Upper lobe of left lung (tissue), 6 donors: ENCODE results near the gene PPM1N. TPM values are rescaled to one million over a fixed set of nuclear protein-coding genes. Genes with fewer than 3 reads are reported as not detected.
A peak's percentile ranks its signal among the peaks of the same experiment; 100 is the strongest.

Experiments
- ATAC-seq, 2 donors: fragments of 200-7000 bp; cut with Tn5 transposase; one replicate each; pipeline ENCODE4 v1.9.1; 2022; ENCODE audit warnings: mild to moderate bottlenecking in 2 of 2, moderate library complexity in 2 of 2; ENCODE audit not compliant: low FRiP score in 2 of 2
- DNase-seq, 2 donors: peaks; one replicate each; pipeline ENCODE4 v3.0.0-alpha.2; 2019 to 2020
- H3K27ac ChIP-seq, 4 donors: fragments of 200-600 bp; sonication (generic); one replicate each; pipeline ENCODE4 v1.5.1; 2016 to 2019
- H3K27me3 ChIP-seq, 4 donors: fragments of 200-600 bp; sonication (generic); one replicate each; pipeline ENCODE4 v1.5.1; 2017 to 2019
- H3K36me3 ChIP-seq, 4 donors: fragments of 200-600 bp; sonication (generic); one replicate each; pipeline ENCODE4 v1.5.1; 2016 to 2019
- H3K4me1 ChIP-seq, 4 donors: fragments of 200-600 bp; sonication (generic); one replicate each; pipeline ENCODE4 v1.5.1; 2018 to 2019
- H3K4me3 ChIP-seq, 4 donors: fragments of 200-600 bp; sonication (generic); one replicate each; pipeline ENCODE4 v1.5.1; 2017 to 2019; ENCODE audit warnings: mild to moderate bottlenecking in 2 of 4, moderate library complexity in 1 of 4
- H3K9me3 ChIP-seq, 4 donors: fragments of 200-600 bp; sonication (generic); one replicate each; pipeline ENCODE4 v1.5.1; 2018 to 2019
- EP300 ChIP-seq, 4 donors: sonication (generic); formaldehyde crosslinking; IDR thresholded peaks; one replicate each; pipeline ENCODE4 v1.5.1; 2017; ENCODE audit warnings: antibody characterized with exemption in 4 of 4, control low read depth in 2 of 4
- POLR2A ChIP-seq, 4 donors: fragments of 450-650 bp; IDR thresholded peaks; one replicate each; pipeline ENCODE4 v1.5.1; 2016 to 2017; ENCODE audit warnings: antibody characterized with exemption in 4 of 4, mild to moderate bottlenecking in 2 of 4
- POLR2AphosphoS5 ChIP-seq, 2 donors: sonication (generic); formaldehyde crosslinking; IDR thresholded peaks; one replicate each; pipeline ENCODE4 v1.5.1; 2017; ENCODE audit warnings: antibody characterized with exemption in 2 of 2
- WGBS, 2 donors: methylation state at CpG; one replicate each; pipeline ENCODE4 v1.1.5; 2017 to 2018; 5-methylcytosine and 5-hydroxymethylcytosine counted together
- total RNA-seq, 6 donors: library from RNA; depleted of rRNA in 4 of 6; stranded (reverse); fragments of >200 nt in 4 of 6; gene quantifications; one replicate each; pipeline versions ENCODE4 v1.1.0 to v1.2.1, GENCODE V29; 2016 to 2021
- TF ChIP-seq, protein P1 (sequence below), 6 experiments: fragments of 450-650 bp in 4 of 6; fragments of 200-600 bp in 2 of 6; sonication (generic) in 2 of 6; IDR thresholded peaks; one replicate each; pipeline ENCODE4 v1.5.1; 2016 to 2019; ENCODE audit warnings: antibody characterized with exemption in 6 of 6
- donor health status: DM: no; HTN: no; CAD: no; lungs with moderate emphysema.
- donor health status: DM: no; HTN: yes; CAD: no; lungs with severe emphysema.

The PPM1N gene
- total RNA-seq, 6 donors from 2014 or later, result 0.89 to 6.3 (median 1.1) TPM; not detected in 1

- Histone ChIP-seq H3K27ac (peak within 1 kb of the TSS; percentile 90 to 97 (median 96)), H3K27me3 (no peaks in the 10 kb centered on the region), H3K9me3 (no peaks in the 10 kb centered on the region), H3K4me3 (peak within 1 kb of the TSS; percentile 49 to 76 (median 62)), H3K4me1 (peaks cover 25 to 36% (median 27%) of the 10 kb centered on the region in 4 donors), H3K36me3 (no peaks in the 10 kb centered on the region)
- 0% methylated on average over 13 to 39 of the region's 56 CpGs for WGBS, 2 donors
- peak; percentile 93 to 98 for DNase-seq
- TF ChIP-seq, protein P1, sequence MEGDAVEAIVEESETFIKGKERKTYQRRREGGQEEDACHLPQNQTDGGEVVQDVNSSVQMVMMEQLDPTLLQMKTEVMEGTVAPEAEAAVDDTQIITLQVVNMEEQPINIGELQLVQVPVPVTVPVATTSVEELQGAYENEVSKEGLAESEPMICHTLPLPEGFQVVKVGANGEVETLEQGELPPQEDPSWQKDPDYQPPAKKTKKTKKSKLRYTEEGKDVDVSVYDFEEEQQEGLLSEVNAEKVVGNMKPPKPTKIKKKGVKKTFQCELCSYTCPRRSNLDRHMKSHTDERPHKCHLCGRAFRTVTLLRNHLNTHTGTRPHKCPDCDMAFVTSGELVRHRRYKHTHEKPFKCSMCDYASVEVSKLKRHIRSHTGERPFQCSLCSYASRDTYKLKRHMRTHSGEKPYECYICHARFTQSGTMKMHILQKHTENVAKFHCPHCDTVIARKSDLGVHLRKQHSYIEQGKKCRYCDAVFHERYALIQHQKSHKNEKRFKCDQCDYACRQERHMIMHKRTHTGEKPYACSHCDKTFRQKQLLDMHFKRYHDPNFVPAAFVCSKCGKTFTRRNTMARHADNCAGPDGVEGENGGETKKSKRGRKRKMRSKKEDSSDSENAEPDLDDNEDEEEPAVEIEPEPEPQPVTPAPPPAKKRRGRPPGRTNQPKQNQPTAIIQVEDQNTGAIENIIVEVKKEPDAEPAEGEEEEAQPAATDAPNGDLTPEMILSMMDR (IDR thresholded peaks at IDR 0.05), result peak in 2 of 6 experiments; percentile 7 to 9
- TF ChIP-seq POLR2A (IDR thresholded peaks at IDR 0.05), result peak; percentile 55 to 97 (median 85)
- TF ChIP-seq POLR2AphosphoS5 (IDR thresholded peaks at IDR 0.05), result peak; percentile 95 to 98
- peak in 2 of 4 donors; percentile 13 to 35 for TF ChIP-seq EP300 (IDR thresholded peaks at IDR 0.05)
- peak; percentile 64 to 71 for ATAC-seq
Measured at GRCh38 chr19:45467456-45468158, 30.6 kb upstream of the PPM1N start, which contains the start of gene FOSB. Gene FOSB, plus strand, starts transcription at chr19:45467996. Its CDS starts 591 bp downstream, at chr19:45468587.

- Histone ChIP-seq H3K4me3 (peak overlapping the region; percentile 49 to 76 (median 62)), H3K27me3 (no peaks in the 10 kb centered on the region), H3K4me1 (peaks cover 25 to 42% (median 29%) of the 10 kb centered on the region in 4 donors), H3K9me3 (no peaks in the 10 kb centered on the region), H3K36me3 (no peaks in the 10 kb centered on the region), H3K27ac (peak overlapping the region; percentile 90 to 97 (median 96))
- WGBS, 2 donors, result 0 to 2% methylated on average over 18 to 28 of the region's 31 CpGs
- TF ChIP-seq, protein P1 (IDR thresholded peaks at IDR 0.05), result no peak
- TF ChIP-seq EP300 (IDR thresholded peaks at IDR 0.05), result no peak
- no peak for TF ChIP-seq POLR2AphosphoS5 (IDR thresholded peaks at IDR 0.05)
- TF ChIP-seq POLR2A (IDR thresholded peaks at IDR 0.05), result no peak
- ATAC-seq, result peak in 1 of 2 donors; percentile 13
- peak in 1 of 2 donors; percentile 85 for DNase-seq
Measured at GRCh38 chr19:45468159-45468651, 30.0 kb upstream of the PPM1N start.

- Histone ChIP-seq H3K4me3 (peak overlapping the region; percentile 49 to 76 (median 62)), H3K27me3 (peaks cover 0 to 2% (median 0%) of the 10 kb centered on the region in 4 donors), H3K27ac (peak overlapping the region; percentile 90 to 97 (median 96)), H3K9me3 (no peaks in the 10 kb centered on the region), H3K36me3 (no peaks in the 10 kb centered on the region), H3K4me1 (peaks cover 25 to 45% (median 29%) of the 10 kb centered on the region in 4 donors)
- 1% methylated on average over 13 to 17 of the region's 19 CpGs for WGBS, 2 donors
- ATAC-seq (peak in 1 of 2 donors; percentile 0), DNase-seq (peak in 1 of 2 donors; percentile 47)
- TF ChIP-seq POLR2AphosphoS5 (IDR thresholded peaks at IDR 0.05) (no peak), POLR2A (IDR thresholded peaks at IDR 0.05) (no peak), EP300 (IDR thresholded peaks at IDR 0.05) (no peak)
- TF ChIP-seq, protein P1 (IDR thresholded peaks at IDR 0.05), result no peak
Measured at GRCh38 chr19:45468803-45469131, 29.5 kb upstream of the PPM1N start.

DNA sequence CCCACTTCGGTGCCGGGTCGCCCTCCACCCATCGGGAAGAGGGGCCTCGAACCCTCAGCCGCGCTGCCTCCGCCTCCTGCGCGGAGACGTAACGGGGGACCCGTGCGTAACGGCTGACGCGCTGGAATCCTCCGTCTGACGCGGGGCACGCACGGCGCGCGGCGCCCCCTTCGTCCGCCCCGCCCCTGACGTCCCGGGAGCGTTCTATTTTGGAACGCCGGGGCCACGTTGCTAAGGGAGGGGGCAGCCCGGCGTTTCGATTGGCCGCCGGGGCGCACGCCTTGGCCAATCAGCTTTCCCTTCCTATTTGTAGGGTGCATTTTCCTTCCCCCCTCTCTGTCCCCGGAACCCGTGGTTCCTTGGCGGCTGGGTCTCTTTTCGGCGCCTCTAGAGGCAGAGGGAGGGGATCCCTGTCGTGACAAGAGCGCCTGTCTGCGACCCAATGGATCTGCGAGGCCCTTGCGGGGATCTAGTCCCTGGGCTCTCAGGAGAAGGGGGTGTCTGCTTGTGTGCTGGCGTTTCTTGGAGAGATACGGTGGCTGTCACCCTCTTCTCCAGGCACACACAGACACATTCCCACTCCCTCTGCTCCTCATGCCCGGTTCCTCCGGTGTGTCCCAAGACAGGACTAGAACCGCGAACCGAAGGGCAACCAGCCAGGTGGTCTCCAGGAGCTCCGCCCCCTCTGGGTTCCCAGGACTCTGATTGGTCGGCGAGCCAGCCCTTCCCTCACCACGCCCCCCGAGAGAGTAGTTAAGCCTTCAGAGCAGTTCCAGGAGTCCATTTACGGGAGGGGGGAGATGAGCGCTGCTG is 28.9 kb upstream of the PPM1N start:
- Histone ChIP-seq H3K36me3 (no peaks in the 10 kb centered on the region), H3K27me3 (peaks cover 0 to 4% (median 0%) of the 10 kb centered on the region in 4 donors), H3K9me3 (no peaks in the 10 kb centered on the region), H3K27ac (peak overlapping the region; percentile 90 to 97 (median 96)), H3K4me3 (peak overlapping the region; percentile 49 to 76 (median 62)), H3K4me1 (peaks cover 25 to 45% (median 30%) of the 10 kb centered on the region in 4 donors)
- ATAC-seq (peak; percentile 48 to 95), DNase-seq (peak; percentile 95 to 98)
- TF ChIP-seq, protein P1 (IDR thresholded peaks at IDR 0.05), result peak in 3 of 6 experiments; percentile 7 to 28 (median 19)
- TF ChIP-seq POLR2AphosphoS5 (IDR thresholded peaks at IDR 0.05) (peak; percentile 76 to 92), EP300 (IDR thresholded peaks at IDR 0.05) (peak in 1 of 4 donors; percentile 92), POLR2A (IDR thresholded peaks at IDR 0.05) (peak in 2 of 4 donors; percentile 68 to 83)
- WGBS, 2 donors, result 0 to 1% methylated on average over 23 to 31 of the region's 66 CpGs
